Natural killer cell treated with Interleukin-12 subunit alpha and Interleukin-12 subunit beta and Interleukin-15 and Interleukin-18, amount 100 ng/mL, for 72 hours (primary cell): ENCODE results near the gene NUP50. TPM values are rescaled to one million over a fixed set of nuclear protein-coding genes. Genes with fewer than 3 reads are reported as not detected.

Experiments used
- ATAC-seq, 2 donors: fragments of 150-1000 bp; cut with Tn5 transposase in 1 of 2; sonication (Bioruptor Pico), chemical (Tn5 transposase) in 1 of 2; 2 replicates each; pipeline ENCODE4 v1.10.0; 2021
- DNase-seq: peaks from one replicate; pipeline ENCODE4 v3.0.0; 2022; ENCODE audit warnings: low spot score
- H3K27ac Mint-ChIP-seq, 2 donors: 1 replicate in 1 of 2; 2 replicates in 1 of 2; pipeline ENCODE4 v1.8.0; 2022; ENCODE audit warnings: mixed read lengths in 2 of 2, mild to moderate bottlenecking in 1 of 2, moderate library complexity in 1 of 2
- H3K27me3 Mint-ChIP-seq, 2 donors: 1 replicate in 1 of 2; 2 replicates in 1 of 2; pipeline ENCODE4 v1.8.0; 2022; ENCODE audit warnings: mixed read lengths in 2 of 2
- H3K36me3 Mint-ChIP-seq: one replicate; pipeline ENCODE4 v1.8.0; 2022; ENCODE audit warnings: mixed read lengths
- H3K4me1 Mint-ChIP-seq, 2 donors: 1 replicate in 1 of 2; 2 replicates in 1 of 2; pipeline ENCODE4 v1.8.0; 2022; ENCODE audit warnings: low read depth in 2 of 2, mixed read lengths in 2 of 2, mild to moderate bottlenecking in 1 of 2
- H3K4me3 Mint-ChIP-seq: one replicate; pipeline ENCODE4 v1.8.0; 2022; ENCODE audit warnings: mixed read lengths
- H3K9me3 Mint-ChIP-seq: 2 replicates; pipeline ENCODE4 v1.8.0; 2022; ENCODE audit warnings: mixed read lengths
- total RNA-seq, 2 donors: library from RNA; stranded (reverse); gene quantifications; one replicate each; pipeline ENCODE4 v1.2.3, GENCODE V29; 2022

NUP50 gene
- total RNA-seq, 2 donors from 2014 or later: 124 to 185 TPM

- Mint-ChIP-seq H3K4me1 (peaks cover 0 to 5% of the 10 kb centered on the region in 2 donors), H3K4me3 (no peak overlapping the region), H3K36me3 (no peaks in the 10 kb centered on the region), H3K27ac (no peak overlapping the region), H3K9me3 (no peaks in the 10 kb centered on the region), H3K27me3 (no peaks in the 10 kb centered on the region)
- DNase-seq (no peak), ATAC-seq (no peak)
These were observed 39.6 kb downstream of the NUP50 start for GRCh38 chr22:45203150-45203951.

GRCh38 chr22:45204241-45204640 lies 40.5 kb downstream of the NUP50 start:
- no peak for DNase-seq
- Mint-ChIP-seq H3K27me3 (no peaks in the 10 kb centered on the region), H3K9me3 (no peaks in the 10 kb centered on the region), H3K4me1 (peaks cover 0 to 8% of the 10 kb centered on the region in 2 donors), H3K36me3 (no peaks in the 10 kb centered on the region), H3K27ac (no peak overlapping the region), H3K4me3 (no peak overlapping the region)
- no peak for ATAC-seq

GRCh38 chr22:45204819-45205218 lies 41.1 kb downstream of the NUP50 start:
- DNase-seq (no peak), ATAC-seq (no peak)
- Mint-ChIP-seq H3K36me3 (no peaks in the 10 kb centered on the region), H3K9me3 (no peaks in the 10 kb centered on the region), H3K4me1 (peaks cover 0 to 9% of the 10 kb centered on the region in 2 donors), H3K27me3 (no peaks in the 10 kb centered on the region), H3K4me3 (no peak overlapping the region), H3K27ac (no peak overlapping the region)

- H3K4me3 Mint-ChIP-seq: no peak overlapping the region
- no peaks in the 10 kb centered on the region for H3K9me3 Mint-ChIP-seq
- ATAC-seq: no peak
- H3K27me3 Mint-ChIP-seq: no peaks in the 10 kb centered on the region
- H3K4me1 Mint-ChIP-seq: peaks cover 0 to 11% of the 10 kb centered on the region in 2 donors
- no peaks in the 10 kb centered on the region for H3K36me3 Mint-ChIP-seq
- DNase-seq: no peak
- H3K27ac Mint-ChIP-seq: no peak overlapping the region
These were observed 41.7 kb downstream of the NUP50 start for GRCh38 chr22:45205276-45205925.

GRCh38 chr22:45206233-45206632 lies 42.5 kb downstream of the NUP50 start:
- Mint-ChIP-seq H3K4me1 (peaks cover 0 to 8% of the 10 kb centered on the region in 2 donors), H3K27ac (no peak overlapping the region)

GRCh38 chr22:45207533-45207932 lies 43.8 kb downstream of the NUP50 start:
- ATAC-seq: no peak
- Mint-ChIP-seq H3K27me3 (no peaks in the 10 kb centered on the region), H3K4me3 (no peak overlapping the region), H3K9me3 (no peaks in the 10 kb centered on the region), H3K4me1 (peaks cover 0 to 8% of the 10 kb centered on the region in 2 donors), H3K27ac (no peak overlapping the region), H3K36me3 (no peaks in the 10 kb centered on the region)
- peak; percentile 31 for DNase-seq

More at GRCh38 chr22:45206233-45206632, 42.5 kb downstream of the NUP50 start:
- Mint-ChIP-seq H3K36me3 (no peaks in the 10 kb centered on the region), H3K9me3 (no peaks in the 10 kb centered on the region), H3K27me3 (no peaks in the 10 kb centered on the region), H3K4me3 (no peak overlapping the region)
- ATAC-seq (no peak), DNase-seq (no peak)

- no peaks in the 10 kb centered on the region for H3K36me3 Mint-ChIP-seq
- H3K4me3 Mint-ChIP-seq: no peak overlapping the region
- H3K27me3 Mint-ChIP-seq: no peaks in the 10 kb centered on the region
- H3K9me3 Mint-ChIP-seq: no peaks in the 10 kb centered on the region
- no peak overlapping the region for H3K27ac Mint-ChIP-seq
- peak in 1 of 2 donors; percentile 34 for ATAC-seq
- DNase-seq: peak; percentile 31
- peaks cover 0 to 8% of the 10 kb centered on the region in 2 donors for H3K4me1 Mint-ChIP-seq
These were observed 44.4 kb downstream of the NUP50 start for GRCh38 chr22:45207981-45208664.

- no peak for ATAC-seq
- peaks cover 0 to 8% of the 10 kb centered on the region in 2 donors for H3K4me1 Mint-ChIP-seq
- no peak overlapping the region for H3K4me3 Mint-ChIP-seq
- H3K27ac Mint-ChIP-seq: no peak overlapping the region
- no peak for DNase-seq
- no peaks in the 10 kb centered on the region for H3K9me3 Mint-ChIP-seq
- no peaks in the 10 kb centered on the region for H3K36me3 Mint-ChIP-seq
- H3K27me3 Mint-ChIP-seq: no peaks in the 10 kb centered on the region
These were observed 44.9 kb downstream of the NUP50 start for GRCh38 chr22:45208696-45208992.

- H3K27me3 Mint-ChIP-seq: no peaks in the 10 kb centered on the region
- no peaks in the 10 kb centered on the region for H3K36me3 Mint-ChIP-seq
- H3K9me3 Mint-ChIP-seq: no peaks in the 10 kb centered on the region
- peak overlapping the region in 1 of 2 donors; percentile 48 for H3K27ac Mint-ChIP-seq
- DNase-seq (peak; percentile 50), ATAC-seq (peak in 1 of 2 donors; percentile 28)
- no peak overlapping the region for H3K4me3 Mint-ChIP-seq
- peaks cover 0 to 10% of the 10 kb centered on the region in 2 donors for H3K4me1 Mint-ChIP-seq
These were observed 45.5 kb downstream of the NUP50 start for GRCh38 chr22:45208993-45209838.

GRCh38 chr22:45210174-45210573 lies 46.4 kb downstream of the NUP50 start:
- Mint-ChIP-seq H3K9me3 (no peaks in the 10 kb centered on the region), H3K27ac (peak overlapping the region in 1 of 2 donors; percentile 48), H3K36me3 (no peaks in the 10 kb centered on the region), H3K4me1 (peaks cover 0 to 11% of the 10 kb centered on the region in 2 donors), H3K4me3 (no peak overlapping the region), H3K27me3 (no peaks in the 10 kb centered on the region)
- ATAC-seq: no peak
- DNase-seq: peak; percentile 16

- ATAC-seq (no peak), DNase-seq (peak; percentile 42)
- no peak overlapping the region for H3K4me3 Mint-ChIP-seq
- peak overlapping the region in 1 of 2 donors; percentile 48 for H3K27ac Mint-ChIP-seq
- no peaks in the 10 kb centered on the region for H3K27me3 Mint-ChIP-seq
- H3K4me1 Mint-ChIP-seq: peaks cover 0 to 13% of the 10 kb centered on the region in 2 donors
- no peaks in the 10 kb centered on the region for H3K36me3 Mint-ChIP-seq
- H3K9me3 Mint-ChIP-seq: no peaks in the 10 kb centered on the region
These were observed 46.9 kb downstream of the NUP50 start for GRCh38 chr22:45210577-45210976.

GRCh38 chr22:45210991-45211390 lies 47.3 kb downstream of the NUP50 start:
- H3K4me1 Mint-ChIP-seq: peaks cover 0 to 11% of the 10 kb centered on the region in 2 donors
- no peak overlapping the region for H3K4me3 Mint-ChIP-seq
- no peak overlapping the region for H3K27ac Mint-ChIP-seq
- DNase-seq: peak; percentile 5
- no peaks in the 10 kb centered on the region for H3K36me3 Mint-ChIP-seq
- no peaks in the 10 kb centered on the region for H3K27me3 Mint-ChIP-seq
- no peak for ATAC-seq
- H3K9me3 Mint-ChIP-seq: no peaks in the 10 kb centered on the region

GRCh38 chr22:45211435-45211834 lies 47.7 kb downstream of the NUP50 start:
- Mint-ChIP-seq H3K27ac (no peak overlapping the region), H3K36me3 (no peaks in the 10 kb centered on the region), H3K4me3 (no peak overlapping the region), H3K9me3 (no peaks in the 10 kb centered on the region), H3K27me3 (no peaks in the 10 kb centered on the region), H3K4me1 (peaks cover 0 to 11% of the 10 kb centered on the region in 2 donors)
- DNase-seq (peak; percentile 15), ATAC-seq (no peak)
